GM23338 (cell line): ENCODE measurements around the gene REXO2. TPM values are rescaled to one million over a fixed set of nuclear protein-coding genes. Genes with fewer than 3 reads are reported as not detected.
A peak's percentile ranks its signal among the peaks of the same experiment; 100 is the strongest.

Source experiments
- ATAC-seq: fragments of 200-7000 bp; cut with Tn5 transposase; 3 replicates; pipeline ENCODE4 v1.9.1; 2020
- DNase-seq: peaks from one replicate; pipeline ENCODE4 v3.0.0-alpha.2; 2015; ENCODE audit warnings: low spot score
- H2AFZ ChIP-seq: fragments of 200-600 bp; sonication (generic); 2 replicates; pipeline ENCODE4 v1.8.0; 2016; ENCODE audit warnings: antibody characterized with exemption, mild to moderate bottlenecking, moderate library complexity
- H3F3A ChIP-seq: fragments of 200-600 bp; sonication (generic); replicated peaks from 2 replicates; pipeline ENCODE4 v1.8.0; 2017; ENCODE audit warnings: antibody characterized with exemption, mixed run types, low read depth
- H3K27ac ChIP-seq: fragments of 200-600 bp; sonication (generic); 2 replicates; pipeline ENCODE4 v1.6.1; 2016; ENCODE audit warnings: low read depth
- H3K27me3 ChIP-seq: fragments of 200-600 bp; sonication (generic); 2 replicates; pipeline ENCODE4 v1.8.0; 2016; ENCODE audit warnings: mild to moderate bottlenecking, mixed run types, moderate library complexity; ENCODE audit not compliant: insufficient read depth
- H3K36me3 ChIP-seq: fragments of 200-600 bp; sonication (generic); 2 replicates; pipeline ENCODE4 v1.8.0; 2016; ENCODE audit warnings: mild to moderate bottlenecking; ENCODE audit not compliant: insufficient read depth
- H3K4me1 ChIP-seq: fragments of 200-600 bp; sonication (generic); 2 replicates; pipeline ENCODE4 v1.8.0; 2016; ENCODE audit warnings: mild to moderate bottlenecking, moderate library complexity; ENCODE audit not compliant: insufficient read depth
- H3K4me2 ChIP-seq: fragments of 200-600 bp; sonication (generic); 2 replicates; pipeline ENCODE4 v1.7.1; 2017; ENCODE audit warnings: mixed run types
- H3K4me3 ChIP-seq: fragments of 200-600 bp; sonication (generic); 2 replicates; pipeline ENCODE4 v1.6.1; 2016; ENCODE audit warnings: mixed run types
- H3K79me2 ChIP-seq: fragments of 200-600 bp; sonication (generic); replicated peaks from 2 replicates; pipeline ENCODE4 v1.8.0; 2017; ENCODE audit warnings: mild to moderate bottlenecking; ENCODE audit not compliant: insufficient read depth
- H3K9me2 ChIP-seq: fragments of 200-600 bp; sonication (generic); 2 replicates; pipeline ENCODE4 v1.8.0; 2017; ENCODE audit not compliant: insufficient read depth
- H4K20me1 ChIP-seq: fragments of 200-600 bp; sonication (generic); replicated peaks from 2 replicates; pipeline ENCODE4 v1.8.0; 2017; ENCODE audit warnings: mild to moderate bottlenecking; ENCODE audit not compliant: insufficient read depth
- H3K27ac Mint-ChIP-seq: 2 replicates; pipeline ENCODE4 v1.8.0; 2020; ENCODE audit warnings: inconsistent platforms, mild to moderate bottlenecking, moderate library complexity, mixed read lengths
- H3K27me3 Mint-ChIP-seq: 3 replicates; pipeline ENCODE4 v1.8.0; 2022; ENCODE audit warnings: low read depth, mild to moderate bottlenecking, moderate library complexity, mixed read lengths, inconsistent platforms; ENCODE audit not compliant: insufficient read depth, poor library complexity
- H3K36me3 Mint-ChIP-seq: 3 replicates; pipeline ENCODE4 v1.8.0; 2021; ENCODE audit warnings: low read depth, mild to moderate bottlenecking, inconsistent platforms, moderate library complexity, mixed read lengths
- H3K4me1 Mint-ChIP-seq: 3 replicates; pipeline ENCODE4 v1.8.0; 2020; ENCODE audit warnings: mild to moderate bottlenecking, inconsistent platforms, mixed read lengths
- H3K4me3 Mint-ChIP-seq: 3 replicates; pipeline ENCODE4 v1.8.0; 2021; ENCODE audit warnings: moderate library complexity, mild to moderate bottlenecking, inconsistent platforms, mixed read lengths
- H3K9me3 Mint-ChIP-seq: 3 replicates; pipeline ENCODE4 v1.8.0; 2020; ENCODE audit warnings: moderate library complexity, mild to moderate bottlenecking, inconsistent platforms, mixed read lengths
- EZH2phosphoT487 ChIP-seq: fragments of 200-600 bp; sonication (generic); IDR thresholded peaks from one replicate; pipeline ENCODE4 v1.8.1; 2018; ENCODE audit warnings: antibody characterized with exemption; ENCODE audit not compliant: unreplicated experiment
- NANOG ChIP-seq: IDR thresholded peaks from 2 replicates; pipeline ENCODE4 v1.6.1; 2016; ENCODE audit warnings: antibody characterized with exemption, borderline replicate concordance
- POLR2AphosphoS5 ChIP-seq: IDR thresholded peaks from 2 replicates; pipeline ENCODE4 v1.6.1; 2016; ENCODE audit warnings: antibody characterized with exemption, low read depth
- ZNF114 ChIP-seq: fragments of 250-450 bp; sonication (Bioruptor Pico); IDR thresholded peaks from 2 replicates; pipeline ENCODE4 v1.5.0; 2020; ENCODE audit warnings: mild to moderate bottlenecking, moderate library complexity
- ZNF331 ChIP-seq: fragments of 250-450 bp; sonication (Bioruptor Pico); IDR thresholded peaks from 2 replicates; pipeline ENCODE4 v1.5.0; 2020; ENCODE audit warnings: low read depth, mild to moderate bottlenecking, moderate library complexity
- polyA plus RNA-seq: library from polyadenylated mRNA; unstranded; fragments of >200 nt; fragmentation: Nextera tagmentation; extraction: Ambion mirVana; gene quantifications from 2 replicates; pipeline ENCODE4 v1.2.1, GENCODE V29; 2016
- total RNA-seq: library from RNA; depleted of rRNA; stranded (reverse); fragments of >200 nt; shearing (Covaris generic); gene quantifications from 2 replicates; pipeline ENCODE4 v1.2.3, GENCODE V29; 2014
- TF ChIP-seq, protein P1 (sequence below), 2 experiments: fragments of 200-600 bp in 1 of 2; sonication (generic) in 1 of 2; conservative IDR thresholded peaks; 2 replicates each; pipeline versions ENCODE4 v1.5.1 to v1.6.1; 2016 to 2017; ENCODE audit warnings: antibody characterized with exemption in 2 of 2, low read depth in 2 of 2, mild to moderate bottlenecking in 2 of 2, moderate library complexity in 1 of 2
- TF ChIP-seq, protein P2 (sequence below): IDR thresholded peaks from one replicate; pipeline ENCODE4 v1.6.1; 2018; ENCODE audit warnings: antibody characterized with exemption; ENCODE audit not compliant: unreplicated experiment
- TF ChIP-seq, protein P3 (sequence below): fragments of 250-450 bp; sonication (Bioruptor Pico); IDR thresholded peaks from 2 replicates; pipeline ENCODE4 v1.5.0; 2020; ENCODE audit warnings: mild to moderate bottlenecking, moderate library complexity
- TF ChIP-seq, protein P4 (sequence below): IDR thresholded peaks from 2 replicates; pipeline ENCODE4 v1.6.1; 2016; ENCODE audit warnings: antibody characterized with exemption

Gene REXO2
- total and polyA plus RNA-seq, 2 experiments from 2014 or later, result 122 to 245 TPM

DNA sequence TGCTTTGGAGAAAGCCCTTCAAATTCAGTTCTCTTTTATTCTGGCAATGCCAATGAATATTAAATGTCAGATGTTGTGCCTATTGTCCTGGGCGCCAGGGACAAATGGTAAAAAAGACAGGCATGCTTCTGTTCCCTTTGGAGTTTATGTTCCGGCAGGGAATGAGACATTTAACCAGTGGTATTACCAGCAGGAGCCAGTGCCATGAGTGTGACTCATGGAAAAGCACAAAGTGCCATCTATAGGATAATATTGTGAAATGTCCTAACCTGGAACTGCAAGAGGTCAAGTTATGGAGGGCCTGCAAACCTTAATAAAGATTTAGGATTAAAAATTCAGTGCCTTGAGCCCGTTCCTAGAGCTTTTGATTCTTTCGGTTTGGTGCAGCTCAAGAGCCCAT is 39.5 kb downstream of the REXO2 start:
- TF ChIP-seq ZNF114 (CRISPR knock-in tag), result no peak
- TF ChIP-seq, protein P1, sequence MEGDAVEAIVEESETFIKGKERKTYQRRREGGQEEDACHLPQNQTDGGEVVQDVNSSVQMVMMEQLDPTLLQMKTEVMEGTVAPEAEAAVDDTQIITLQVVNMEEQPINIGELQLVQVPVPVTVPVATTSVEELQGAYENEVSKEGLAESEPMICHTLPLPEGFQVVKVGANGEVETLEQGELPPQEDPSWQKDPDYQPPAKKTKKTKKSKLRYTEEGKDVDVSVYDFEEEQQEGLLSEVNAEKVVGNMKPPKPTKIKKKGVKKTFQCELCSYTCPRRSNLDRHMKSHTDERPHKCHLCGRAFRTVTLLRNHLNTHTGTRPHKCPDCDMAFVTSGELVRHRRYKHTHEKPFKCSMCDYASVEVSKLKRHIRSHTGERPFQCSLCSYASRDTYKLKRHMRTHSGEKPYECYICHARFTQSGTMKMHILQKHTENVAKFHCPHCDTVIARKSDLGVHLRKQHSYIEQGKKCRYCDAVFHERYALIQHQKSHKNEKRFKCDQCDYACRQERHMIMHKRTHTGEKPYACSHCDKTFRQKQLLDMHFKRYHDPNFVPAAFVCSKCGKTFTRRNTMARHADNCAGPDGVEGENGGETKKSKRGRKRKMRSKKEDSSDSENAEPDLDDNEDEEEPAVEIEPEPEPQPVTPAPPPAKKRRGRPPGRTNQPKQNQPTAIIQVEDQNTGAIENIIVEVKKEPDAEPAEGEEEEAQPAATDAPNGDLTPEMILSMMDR (conservative IDR thresholded peaks at IDR 0.05; ENCODE audit: low read depth in 2 of 2), result peak in 1 of 2 experiments; percentile 23; a peak in 2 of 4 replicates
- TF ChIP-seq EZH2phosphoT487, result no peak
- TF ChIP-seq NANOG, result no peak
- TF ChIP-seq, protein P2, sequence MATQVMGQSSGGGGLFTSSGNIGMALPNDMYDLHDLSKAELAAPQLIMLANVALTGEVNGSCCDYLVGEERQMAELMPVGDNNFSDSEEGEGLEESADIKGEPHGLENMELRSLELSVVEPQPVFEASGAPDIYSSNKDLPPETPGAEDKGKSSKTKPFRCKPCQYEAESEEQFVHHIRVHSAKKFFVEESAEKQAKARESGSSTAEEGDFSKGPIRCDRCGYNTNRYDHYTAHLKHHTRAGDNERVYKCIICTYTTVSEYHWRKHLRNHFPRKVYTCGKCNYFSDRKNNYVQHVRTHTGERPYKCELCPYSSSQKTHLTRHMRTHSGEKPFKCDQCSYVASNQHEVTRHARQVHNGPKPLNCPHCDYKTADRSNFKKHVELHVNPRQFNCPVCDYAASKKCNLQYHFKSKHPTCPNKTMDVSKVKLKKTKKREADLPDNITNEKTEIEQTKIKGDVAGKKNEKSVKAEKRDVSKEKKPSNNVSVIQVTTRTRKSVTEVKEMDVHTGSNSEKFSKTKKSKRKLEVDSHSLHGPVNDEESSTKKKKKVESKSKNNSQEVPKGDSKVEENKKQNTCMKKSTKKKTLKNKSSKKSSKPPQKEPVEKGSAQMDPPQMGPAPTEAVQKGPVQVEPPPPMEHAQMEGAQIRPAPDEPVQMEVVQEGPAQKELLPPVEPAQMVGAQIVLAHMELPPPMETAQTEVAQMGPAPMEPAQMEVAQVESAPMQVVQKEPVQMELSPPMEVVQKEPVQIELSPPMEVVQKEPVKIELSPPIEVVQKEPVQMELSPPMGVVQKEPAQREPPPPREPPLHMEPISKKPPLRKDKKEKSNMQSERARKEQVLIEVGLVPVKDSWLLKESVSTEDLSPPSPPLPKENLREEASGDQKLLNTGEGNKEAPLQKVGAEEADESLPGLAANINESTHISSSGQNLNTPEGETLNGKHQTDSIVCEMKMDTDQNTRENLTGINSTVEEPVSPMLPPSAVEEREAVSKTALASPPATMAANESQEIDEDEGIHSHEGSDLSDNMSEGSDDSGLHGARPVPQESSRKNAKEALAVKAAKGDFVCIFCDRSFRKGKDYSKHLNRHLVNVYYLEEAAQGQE, result no peak
- TF ChIP-seq ZNF331, result no peak
- TF ChIP-seq POLR2AphosphoS5, result no peak
- TF ChIP-seq, protein P3, sequence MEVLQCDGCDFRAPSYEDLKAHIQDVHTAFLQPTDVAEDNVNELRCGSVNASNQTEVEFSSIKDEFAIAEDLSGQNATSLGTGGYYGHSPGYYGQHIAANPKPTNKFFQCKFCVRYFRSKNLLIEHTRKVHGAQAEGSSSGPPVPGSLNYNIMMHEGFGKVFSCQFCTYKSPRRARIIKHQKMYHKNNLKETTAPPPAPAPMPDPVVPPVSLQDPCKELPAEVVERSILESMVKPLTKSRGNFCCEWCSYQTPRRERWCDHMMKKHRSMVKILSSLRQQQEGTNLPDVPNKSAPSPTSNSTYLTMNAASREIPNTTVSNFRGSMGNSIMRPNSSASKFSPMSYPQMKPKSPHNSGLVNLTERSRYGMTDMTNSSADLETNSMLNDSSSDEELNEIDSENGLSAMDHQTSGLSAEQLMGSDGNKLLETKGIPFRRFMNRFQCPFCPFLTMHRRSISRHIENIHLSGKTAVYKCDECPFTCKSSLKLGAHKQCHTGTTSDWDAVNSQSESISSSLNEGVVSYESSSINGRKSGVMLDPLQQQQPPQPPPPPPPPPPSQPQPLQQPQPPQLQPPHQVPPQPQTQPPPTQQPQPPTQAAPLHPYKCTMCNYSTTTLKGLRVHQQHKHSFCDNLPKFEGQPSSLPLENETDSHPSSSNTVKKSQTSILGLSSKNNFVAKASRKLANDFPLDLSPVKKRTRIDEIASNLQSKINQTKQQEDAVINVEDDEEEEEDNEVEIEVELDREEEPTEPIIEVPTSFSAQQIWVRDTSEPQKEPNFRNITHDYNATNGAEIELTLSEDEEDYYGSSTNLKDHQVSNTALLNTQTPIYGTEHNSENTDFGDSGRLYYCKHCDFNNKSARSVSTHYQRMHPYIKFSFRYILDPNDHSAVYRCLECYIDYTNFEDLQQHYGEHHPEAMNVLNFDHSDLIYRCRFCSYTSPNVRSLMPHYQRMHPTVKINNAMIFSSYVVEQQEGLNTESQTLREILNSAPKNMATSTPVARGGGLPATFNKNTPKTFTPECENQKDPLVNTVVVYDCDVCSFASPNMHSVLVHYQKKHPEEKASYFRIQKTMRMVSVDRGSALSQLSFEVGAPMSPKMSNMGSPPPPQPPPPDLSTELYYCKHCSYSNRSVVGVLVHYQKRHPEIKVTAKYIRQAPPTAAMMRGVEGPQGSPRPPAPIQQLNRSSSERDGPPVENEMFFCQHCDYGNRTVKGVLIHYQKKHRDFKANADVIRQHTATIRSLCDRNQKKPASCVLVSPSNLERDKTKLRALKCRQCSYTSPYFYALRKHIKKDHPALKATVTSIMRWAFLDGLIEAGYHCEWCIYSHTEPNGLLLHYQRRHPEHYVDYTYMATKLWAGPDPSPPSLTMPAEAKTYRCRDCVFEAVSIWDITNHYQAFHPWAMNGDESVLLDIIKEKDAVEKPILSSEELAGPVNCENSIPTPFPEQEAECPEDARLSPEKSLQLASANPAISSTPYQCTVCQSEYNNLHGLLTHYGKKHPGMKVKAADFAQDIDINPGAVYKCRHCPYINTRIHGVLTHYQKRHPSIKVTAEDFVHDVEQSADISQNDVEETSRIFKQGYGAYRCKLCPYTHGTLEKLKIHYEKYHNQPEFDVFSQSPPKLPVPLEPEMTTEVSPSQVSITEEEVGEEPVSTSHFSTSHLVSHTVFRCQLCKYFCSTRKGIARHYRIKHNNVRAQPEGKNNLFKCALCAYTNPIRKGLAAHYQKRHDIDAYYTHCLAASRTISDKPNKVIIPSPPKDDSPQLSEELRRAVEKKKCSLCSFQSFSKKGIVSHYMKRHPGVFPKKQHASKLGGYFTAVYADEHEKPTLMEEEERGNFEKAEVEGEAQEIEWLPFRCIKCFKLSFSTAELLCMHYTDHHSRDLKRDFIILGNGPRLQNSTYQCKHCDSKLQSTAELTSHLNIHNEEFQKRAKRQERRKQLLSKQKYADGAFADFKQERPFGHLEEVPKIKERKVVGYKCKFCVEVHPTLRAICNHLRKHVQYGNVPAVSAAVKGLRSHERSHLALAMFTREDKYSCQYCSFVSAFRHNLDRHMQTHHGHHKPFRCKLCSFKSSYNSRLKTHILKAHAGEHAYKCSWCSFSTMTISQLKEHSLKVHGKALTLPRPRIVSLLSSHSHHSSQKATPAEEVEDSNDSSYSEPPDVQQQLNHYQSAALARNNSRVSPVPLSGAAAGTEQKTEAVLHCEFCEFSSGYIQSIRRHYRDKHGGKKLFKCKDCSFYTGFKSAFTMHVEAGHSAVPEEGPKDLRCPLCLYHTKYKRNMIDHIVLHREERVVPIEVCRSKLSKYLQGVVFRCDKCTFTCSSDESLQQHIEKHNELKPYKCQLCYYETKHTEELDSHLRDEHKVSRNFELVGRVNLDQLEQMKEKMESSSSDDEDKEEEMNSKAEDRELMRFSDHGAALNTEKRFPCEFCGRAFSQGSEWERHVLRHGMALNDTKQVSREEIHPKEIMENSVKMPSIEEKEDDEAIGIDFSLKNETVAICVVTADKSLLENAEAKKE (CRISPR knock-in tag), result peak; percentile 73
- TF ChIP-seq, protein P4, sequence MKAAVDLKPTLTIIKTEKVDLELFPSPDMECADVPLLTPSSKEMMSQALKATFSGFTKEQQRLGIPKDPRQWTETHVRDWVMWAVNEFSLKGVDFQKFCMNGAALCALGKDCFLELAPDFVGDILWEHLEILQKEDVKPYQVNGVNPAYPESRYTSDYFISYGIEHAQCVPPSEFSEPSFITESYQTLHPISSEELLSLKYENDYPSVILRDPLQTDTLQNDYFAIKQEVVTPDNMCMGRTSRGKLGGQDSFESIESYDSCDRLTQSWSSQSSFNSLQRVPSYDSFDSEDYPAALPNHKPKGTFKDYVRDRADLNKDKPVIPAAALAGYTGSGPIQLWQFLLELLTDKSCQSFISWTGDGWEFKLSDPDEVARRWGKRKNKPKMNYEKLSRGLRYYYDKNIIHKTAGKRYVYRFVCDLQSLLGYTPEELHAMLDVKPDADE, result no peak
- Histone ChIP-seq H3K79me2 (no peaks in the 10 kb centered on the region), H2AFZ (no peak overlapping the region), H3K9me2 (no peaks in the 10 kb centered on the region), H4K20me1 (no peaks in the 10 kb centered on the region), H3K4me2 (peak overlapping the region; percentile 57), H3K27me3 (no peaks in the 10 kb centered on the region), H3K27ac (peak overlapping the region; percentile 93), H3F3A (no peaks in the 10 kb centered on the region; the same call in 1 of the 2 replicates), H3K4me3 (peak overlapping the region; percentile 21), H3K36me3 (no peaks in the 10 kb centered on the region), H3K4me1 (peaks cover 66% of the 10 kb centered on the region)
- Mint-ChIP-seq H3K27me3 (no peaks in the 10 kb centered on the region), H3K36me3 (peaks cover 22% of the 10 kb centered on the region), H3K4me3 (peak overlapping the region; percentile 14; the same call in 1 of the 3 replicates), H3K9me3 (peaks cover 14% of the 10 kb centered on the region), H3K4me1 (peaks cover 58% of the 10 kb centered on the region), H3K27ac (peak overlapping the region; percentile 93)
- DNase-seq (peak; percentile 22), ATAC-seq (peak; percentile 11; the same call in 2 of the 3 replicates)
